NCI-H2081 treated with DMSO at 0.1 percent for 48 hours (cell line): ENCODE data around the gene HAPLN2.

Source experiments
- DNase-seq: peaks from one replicate; lab custom pipeline; 2025; lab: John Stamatoyannopoulos, UW

The HAPLN2 gene

GRCh38 chr1:156663178-156663577 is 44.0 kb downstream of the HAPLN2 start:
- no peak for DNase-seq

GRCh38 chr1:156664046-156664766 is 45.0 kb downstream of the HAPLN2 start:
- DNase-seq, result no peak

- DNase-seq, result no peak
These were observed 45.7 kb downstream of the HAPLN2 start for GRCh38 chr1:156664767-156665411.

GRCh38 chr1:156665539-156665938 is 46.3 kb downstream of the HAPLN2 start:
- DNase-seq, result no peak

- no peak for DNase-seq
These were observed 47.8 kb downstream of the HAPLN2 start for GRCh38 chr1:156666862-156667609.

GRCh38 chr1:156667610-156667967 is 48.4 kb downstream of the HAPLN2 start:
- DNase-seq, result no peak

GRCh38 chr1:156667968-156668709 is 48.9 kb downstream of the HAPLN2 start:
- DNase-seq, result no peak

GRCh38 chr1:156668801-156669637 is 49.8 kb downstream of the HAPLN2 start:
- DNase-seq, result no peak

GRCh38 chr1:156669794-156670193 is 50.6 kb downstream of the HAPLN2 start:
- DNase-seq, result no peak

- DNase-seq, result no peak
These were observed 51.1 kb downstream of the HAPLN2 start for GRCh38 chr1:156670359-156670758.

- no peak for DNase-seq
These were observed 51.6 kb downstream of the HAPLN2 start for GRCh38 chr1:156670791-156671190.

GRCh38 chr1:156671804-156672203 is 52.6 kb downstream of the HAPLN2 start:
- DNase-seq, result no peak

GRCh38 chr1:156673387-156674121 is 54.3 kb downstream of the HAPLN2 start:
- no peak for DNase-seq
